ENCODE results near the gene TTYH3. TPM values are rescaled to one million over a fixed set of nuclear protein-coding genes. Genes with fewer than 3 reads are reported as not detected.

Gene TTYH3
- total and polyA plus RNA-seq, 2 of the 8 experiments (the other 6 are each of a cell fraction or from before 2014, with no cell fraction given): 66.2 to 169 TPM

DNA sequence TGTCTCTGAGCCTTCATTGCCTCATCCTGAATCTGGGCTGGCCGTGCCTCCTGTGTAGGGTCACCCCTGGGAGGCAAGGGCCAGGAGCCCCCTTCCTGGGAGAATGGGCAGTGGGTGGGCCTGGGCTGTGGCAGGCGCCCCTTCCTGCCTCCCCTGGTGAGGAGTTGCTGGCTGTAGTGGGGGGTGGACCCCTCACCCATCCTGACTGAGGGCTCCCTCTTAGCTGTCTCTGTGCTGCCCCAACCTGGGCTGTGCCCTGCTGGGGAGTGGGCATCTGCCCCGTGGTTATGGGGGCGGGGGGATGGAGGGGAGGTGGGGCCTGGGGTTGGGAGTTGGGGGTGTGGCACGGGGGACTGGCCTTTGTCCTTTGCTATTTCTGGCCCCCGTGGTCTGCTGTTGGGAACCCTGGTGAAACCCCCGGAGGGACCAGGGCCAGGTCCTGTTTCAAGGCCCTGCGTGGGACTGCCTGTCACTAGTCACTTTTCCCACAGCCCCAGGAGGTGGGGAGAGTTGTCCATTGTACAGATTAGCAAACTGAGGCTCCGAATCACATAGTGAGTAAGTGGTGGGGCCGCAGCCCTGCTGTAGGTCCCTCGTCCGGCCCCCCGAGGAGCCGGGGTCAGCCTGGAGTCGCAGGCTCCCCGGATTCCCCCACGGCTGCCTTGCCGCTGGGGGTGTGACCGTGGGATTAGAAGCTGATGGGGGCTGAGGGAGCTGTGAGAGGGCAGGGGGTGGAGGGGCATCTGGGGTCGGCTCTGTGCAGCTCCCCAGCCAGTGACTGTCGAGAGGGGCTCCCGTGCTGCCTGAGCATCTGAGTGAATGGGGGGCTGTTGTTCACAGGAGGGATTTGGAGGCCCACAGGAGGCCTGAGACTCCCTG lies 2.7 kb downstream of the TTYH3 start (continued):
- TF ChIP-seq MAFK (IDR thresholded peaks at IDR 0.05; ENCODE audit: low read depth, low read length): no peak
- no peak for TF ChIP-seq SRF (IDR thresholded peaks at IDR 0.05; ENCODE audit: low read depth, low read length)
- no peak for TF ChIP-seq CTBP2 (IDR thresholded peaks at IDR 0.05; ENCODE audit: borderline replicate concordance, insufficient read depth, insufficient read length, low read length)
- no peak for TF ChIP-seq SAP30 (IDR thresholded peaks at IDR 0.05; ENCODE audit: insufficient read depth, insufficient replicate concordance, low read length)
- no peak for TF ChIP-seq JUND (IDR thresholded peaks at IDR 0.05; ENCODE audit: low read length)
- TF ChIP-seq TAF7 (optimal IDR thresholded peaks at IDR 0.05; ENCODE audit: borderline replicate concordance, low read depth, low read length): no peak
- no peak for TF ChIP-seq CHD2 (IDR thresholded peaks at IDR 0.05; ENCODE audit: low read length)

Measured in H1 (cell line).